NCI-H748 treated with DMSO at 0.1 percent for 48 hours (cell line): ENCODE results near the gene MYO18A.

ENCODE experiments used
- DNase-seq: peaks from one replicate; lab custom pipeline; 2025; lab: John Stamatoyannopoulos, UW

Gene MYO18A

GRCh38 chr17:29021226-29021625, 159.0 kb downstream of the MYO18A start:
- DNase-seq: no peak
